GM03348 (cell line): ENCODE results near the gene MAPKAP1.
"Not testable (repeated sequence)": the region's sequence is repeated elsewhere in the genome, so short reads cannot be mapped to it uniquely, and the experiment has no call there.

ENCODE experiments used
- DNase-seq: peaks from one replicate; pipeline ENCODE4 v3.0.0; 2012; ENCODE audit warnings: low spot score

Gene MAPKAP1

DNA sequence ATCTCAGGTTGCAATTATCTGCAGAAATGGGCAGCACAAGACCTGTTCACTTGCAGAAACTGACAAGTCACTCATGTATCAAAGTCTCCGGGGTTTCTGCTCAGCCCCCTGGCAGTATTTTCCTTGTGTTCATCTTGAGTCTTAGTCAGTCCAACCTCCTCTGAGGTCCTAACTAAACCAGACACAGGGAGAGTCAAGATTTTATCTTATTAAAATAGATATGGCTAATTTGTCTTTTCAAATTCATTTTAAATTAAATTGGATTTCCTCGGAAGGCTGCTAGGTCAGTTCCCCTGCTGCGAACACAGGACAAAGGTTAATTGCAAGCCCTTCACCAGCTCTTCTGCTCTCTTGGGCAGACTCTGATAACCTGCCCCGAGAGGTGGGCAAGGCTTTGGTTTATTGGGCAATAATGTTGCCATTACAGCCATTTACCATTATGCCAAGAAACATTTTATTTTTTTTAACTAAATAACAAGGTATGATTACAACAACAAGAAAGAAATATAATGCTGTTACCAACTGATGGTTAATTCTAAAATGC, 103.5 kb downstream of the MAPKAP1 start:
- DNase-seq: no peak

DNA sequence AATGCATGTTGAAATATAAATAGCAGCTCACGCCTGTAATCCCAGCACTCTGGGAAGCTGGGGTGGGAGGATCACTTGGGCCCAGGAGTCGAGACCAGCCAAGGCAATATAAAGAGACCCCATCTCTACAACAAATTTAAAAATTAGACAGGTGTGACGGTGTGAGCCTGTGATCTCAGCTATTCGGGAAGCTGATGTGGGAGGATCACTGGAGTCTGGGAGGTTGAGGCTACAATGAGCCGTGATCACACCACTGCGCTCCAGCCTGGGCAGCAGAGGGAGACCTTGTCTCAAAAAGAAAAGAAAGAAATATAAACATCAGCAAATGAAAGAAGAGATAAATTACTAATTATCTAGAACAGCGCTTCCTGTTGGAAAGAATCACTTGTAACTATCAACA, 105.0 kb downstream of the MAPKAP1 start:
- DNase-seq: no peak

DNA sequence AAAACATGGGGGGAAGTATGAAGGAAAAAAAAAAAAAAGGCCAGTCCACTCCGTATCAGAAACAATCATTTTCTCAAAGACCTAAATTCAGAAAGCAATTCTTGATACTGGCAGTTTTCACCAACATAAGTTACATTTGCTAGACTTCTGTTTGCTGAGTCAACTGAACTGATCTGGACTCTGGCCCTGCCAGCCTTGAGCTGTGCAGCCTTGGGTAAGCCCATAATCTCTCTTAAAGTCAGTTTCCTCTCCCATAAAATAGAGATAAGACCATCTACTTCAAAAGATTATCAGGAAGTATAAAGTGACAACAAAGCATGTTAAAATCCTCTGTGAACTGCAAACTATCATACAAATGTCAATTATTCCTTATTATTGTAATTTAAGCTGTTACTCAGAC, 106.8 kb downstream of the MAPKAP1 start:
- DNase-seq: no peak

DNA sequence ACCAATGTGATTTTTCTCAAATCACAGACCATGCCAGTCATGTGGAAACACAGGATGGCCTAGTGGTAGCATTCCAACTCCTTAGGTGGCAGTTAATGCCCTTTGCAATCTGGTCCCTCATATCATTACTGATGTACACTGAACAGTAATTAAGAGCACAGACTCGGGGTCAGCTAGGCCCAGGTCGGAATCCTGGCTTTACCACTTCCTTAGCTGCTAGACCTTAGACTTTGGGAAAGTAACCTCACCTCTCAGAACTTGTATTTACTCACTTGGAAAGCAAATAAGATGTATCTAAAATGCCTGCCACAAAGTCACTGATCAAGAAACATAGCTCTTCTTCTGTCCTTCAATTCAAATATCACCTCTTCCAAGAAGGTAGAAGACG, 112.8 kb downstream of the MAPKAP1 start:
- no peak for DNase-seq

DNA sequence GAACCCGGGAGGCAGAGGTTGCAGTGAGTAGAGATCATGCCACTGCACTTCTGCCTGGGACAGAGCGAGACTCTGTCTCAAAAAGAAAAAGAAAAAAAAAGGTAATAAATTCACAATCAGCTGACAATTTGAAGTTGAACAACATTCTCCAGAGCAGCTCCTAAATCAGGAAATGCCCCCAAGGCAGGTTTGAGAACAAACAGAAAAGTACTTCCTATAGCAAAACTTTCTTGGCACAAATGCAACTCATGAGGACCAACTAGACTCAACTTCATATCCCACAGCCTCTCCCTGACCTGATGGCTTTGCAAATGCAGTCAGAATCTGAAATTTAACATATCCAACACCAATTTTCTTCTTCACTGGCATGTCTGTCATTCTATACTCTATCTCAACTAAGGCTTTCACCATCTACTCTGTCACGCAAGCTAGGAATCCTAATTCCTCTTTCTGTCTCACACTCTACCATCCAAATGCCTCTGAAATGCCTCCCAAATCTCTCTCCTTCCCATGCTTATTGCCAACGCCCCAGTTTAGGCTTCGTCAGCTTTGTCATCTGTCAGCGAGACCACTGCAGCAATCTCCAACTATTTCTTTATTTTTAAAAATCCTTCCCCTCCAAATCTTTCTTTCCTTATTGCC, 113.3 kb downstream of the MAPKAP1 start:
- no peak for DNase-seq

DNA sequence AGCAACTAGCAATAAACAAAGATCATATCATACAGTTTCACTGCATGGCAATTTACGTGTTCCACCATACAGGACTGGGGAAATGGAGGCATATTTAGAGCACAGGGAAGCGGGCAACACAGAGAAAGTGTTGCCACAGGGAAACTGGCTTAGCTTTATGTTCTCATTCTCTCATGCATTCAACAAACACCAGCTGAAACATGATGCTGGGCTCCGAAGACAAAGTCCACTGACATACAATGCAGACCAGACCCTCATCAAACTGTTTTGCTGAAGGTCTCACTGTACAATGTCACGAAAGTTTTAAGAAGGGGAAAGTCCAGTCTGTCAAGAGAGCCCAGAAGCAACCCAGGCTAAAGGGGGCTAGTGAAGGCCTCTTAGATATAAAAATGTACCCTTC, 115.1 kb downstream of the MAPKAP1 start:
- no peak for DNase-seq

DNA sequence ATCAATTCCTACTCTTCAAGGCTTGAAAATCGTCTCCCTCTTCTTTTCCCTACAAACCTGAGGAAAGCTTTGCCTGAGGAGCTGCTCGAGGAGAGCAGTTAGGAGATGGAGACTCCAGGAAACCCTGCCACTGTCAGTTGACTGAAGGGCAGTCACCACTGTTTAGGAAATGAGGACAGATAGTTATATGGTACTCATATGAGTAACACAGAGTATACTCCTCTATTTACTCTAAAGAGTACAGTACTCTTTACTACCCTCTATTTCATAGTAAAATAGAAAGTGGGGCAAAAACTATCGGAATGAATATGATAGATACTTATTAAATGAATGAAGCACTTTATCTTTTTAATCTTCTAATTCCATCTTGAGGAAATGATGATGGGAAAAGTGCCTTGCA, 115.8 kb downstream of the MAPKAP1 start:
- no peak for DNase-seq

DNA sequence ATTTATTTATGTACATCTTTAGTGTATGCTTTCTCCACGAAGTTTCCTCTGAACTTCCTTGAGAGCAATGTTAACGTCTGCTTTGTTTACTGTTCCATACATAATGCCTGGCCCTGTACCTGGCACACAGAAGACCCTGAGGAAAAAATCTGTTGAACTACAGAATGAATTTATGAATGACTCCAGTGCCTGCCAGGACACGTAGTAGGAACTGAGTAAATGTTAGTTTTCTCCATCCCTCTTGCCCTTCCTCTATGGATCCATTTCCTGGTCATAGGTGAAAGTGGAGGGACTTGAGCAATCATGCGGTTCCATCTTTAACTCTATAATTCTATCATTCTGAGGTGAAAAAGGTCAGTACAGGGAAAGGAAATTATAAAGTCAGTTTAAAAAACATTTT, 117.7 kb downstream of the MAPKAP1 start:
- no peak for DNase-seq

DNA sequence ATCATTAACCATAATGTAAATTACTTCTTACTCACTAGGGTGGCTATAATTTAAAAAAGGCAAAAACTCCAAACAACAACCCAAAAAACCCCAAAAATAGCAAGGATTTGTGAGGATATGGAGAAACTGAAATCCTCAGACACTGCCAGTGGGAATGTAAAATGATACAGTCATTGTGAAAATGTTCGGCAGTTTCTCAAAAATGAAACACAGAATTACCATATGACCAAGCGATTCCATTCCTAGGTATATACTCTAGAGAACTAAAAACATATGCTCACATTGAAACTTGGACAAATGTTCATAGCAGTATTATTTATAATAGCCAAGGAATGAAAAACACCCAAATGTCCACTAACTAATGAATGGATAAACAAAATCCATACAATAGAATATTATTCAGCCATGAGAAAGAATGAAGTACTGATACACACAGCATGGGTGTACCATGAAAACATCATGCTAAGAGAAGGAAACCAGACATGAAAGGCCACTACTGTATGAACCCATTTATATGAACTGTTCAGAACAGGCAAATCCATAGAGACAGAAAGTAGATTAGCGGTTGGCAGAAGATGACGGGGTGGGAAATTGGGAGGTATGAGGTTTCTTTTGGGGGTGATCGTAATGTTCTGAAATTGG, 119.1 kb downstream of the MAPKAP1 start:
- DNase-seq: no peak

DNA sequence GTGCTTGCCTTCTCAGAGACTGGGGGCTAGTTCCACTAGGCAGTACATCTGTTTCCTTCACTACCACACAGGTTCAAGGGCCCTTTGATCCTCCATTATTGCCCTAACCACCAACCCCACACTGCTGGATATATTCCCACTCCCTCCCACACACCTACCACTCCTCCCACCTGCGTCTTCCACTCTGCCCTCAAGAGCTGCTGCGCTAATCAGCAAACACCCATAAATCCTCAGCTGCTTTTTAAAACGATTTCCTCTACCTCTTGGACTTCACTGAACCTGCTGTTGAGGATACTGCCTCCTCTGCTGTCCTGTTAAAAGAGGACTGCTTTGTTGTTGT, 120.9 kb downstream of the MAPKAP1 start:
- no peak for DNase-seq

DNA sequence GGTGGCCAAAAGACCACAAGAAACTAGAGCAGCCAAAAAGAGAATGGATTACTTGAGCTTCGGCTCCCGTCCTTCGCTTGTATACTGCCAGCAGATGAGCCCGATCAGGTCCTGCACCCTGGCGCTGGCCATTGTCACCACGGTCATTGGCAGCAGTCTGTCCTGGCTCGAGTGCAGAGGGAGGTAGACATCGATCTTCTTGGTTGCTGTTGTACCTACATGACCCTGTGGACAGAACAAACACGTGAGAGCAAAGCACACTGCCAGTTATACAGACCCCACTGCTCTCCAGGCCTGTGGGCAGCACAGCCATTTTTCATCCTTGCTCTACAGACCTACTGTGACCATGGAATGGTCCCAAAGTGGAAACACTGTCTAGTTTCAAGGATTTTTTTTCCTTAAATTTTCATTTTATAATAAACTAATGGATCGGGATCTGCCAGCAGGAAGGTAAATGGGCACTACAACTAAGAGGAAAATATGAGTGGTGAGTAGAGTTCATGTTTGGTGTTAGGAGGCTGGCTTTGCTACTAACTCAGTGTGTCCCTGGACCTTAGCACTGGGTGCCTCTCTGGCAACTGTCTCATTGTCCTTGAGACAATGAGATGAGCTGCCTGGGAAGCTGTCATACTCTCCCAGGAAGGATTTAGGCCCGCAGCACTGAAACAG, 121.4 kb downstream of the MAPKAP1 start:
- no peak for DNase-seq

DNA sequence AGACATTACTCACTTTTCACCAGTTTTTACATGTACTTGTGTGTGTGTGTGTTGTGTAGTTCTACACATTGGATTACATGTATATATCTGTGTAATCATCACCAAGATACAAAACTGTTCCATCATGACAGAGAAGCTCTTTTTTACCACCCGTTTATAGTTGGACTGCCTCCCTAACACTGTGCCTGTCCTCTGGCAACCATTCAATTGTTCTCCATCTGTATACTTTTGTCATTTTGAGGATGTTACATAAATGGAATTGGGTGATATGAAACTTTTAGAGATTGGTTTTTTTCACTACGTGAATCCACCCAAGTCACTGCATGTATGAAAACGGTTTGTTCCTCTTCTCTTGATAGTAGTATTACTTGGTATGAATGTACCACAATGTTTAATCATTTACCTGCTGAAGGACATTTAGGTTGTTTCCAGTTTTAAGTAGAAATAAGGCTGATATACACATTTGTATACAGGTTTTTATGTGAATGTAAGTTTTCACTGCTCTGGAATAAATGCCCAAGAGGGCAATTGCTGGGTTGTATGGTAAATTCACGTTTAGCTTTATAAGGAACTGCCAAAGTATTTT, 126.2 kb downstream of the MAPKAP1 start:
- DNase-seq: no peak

DNA sequence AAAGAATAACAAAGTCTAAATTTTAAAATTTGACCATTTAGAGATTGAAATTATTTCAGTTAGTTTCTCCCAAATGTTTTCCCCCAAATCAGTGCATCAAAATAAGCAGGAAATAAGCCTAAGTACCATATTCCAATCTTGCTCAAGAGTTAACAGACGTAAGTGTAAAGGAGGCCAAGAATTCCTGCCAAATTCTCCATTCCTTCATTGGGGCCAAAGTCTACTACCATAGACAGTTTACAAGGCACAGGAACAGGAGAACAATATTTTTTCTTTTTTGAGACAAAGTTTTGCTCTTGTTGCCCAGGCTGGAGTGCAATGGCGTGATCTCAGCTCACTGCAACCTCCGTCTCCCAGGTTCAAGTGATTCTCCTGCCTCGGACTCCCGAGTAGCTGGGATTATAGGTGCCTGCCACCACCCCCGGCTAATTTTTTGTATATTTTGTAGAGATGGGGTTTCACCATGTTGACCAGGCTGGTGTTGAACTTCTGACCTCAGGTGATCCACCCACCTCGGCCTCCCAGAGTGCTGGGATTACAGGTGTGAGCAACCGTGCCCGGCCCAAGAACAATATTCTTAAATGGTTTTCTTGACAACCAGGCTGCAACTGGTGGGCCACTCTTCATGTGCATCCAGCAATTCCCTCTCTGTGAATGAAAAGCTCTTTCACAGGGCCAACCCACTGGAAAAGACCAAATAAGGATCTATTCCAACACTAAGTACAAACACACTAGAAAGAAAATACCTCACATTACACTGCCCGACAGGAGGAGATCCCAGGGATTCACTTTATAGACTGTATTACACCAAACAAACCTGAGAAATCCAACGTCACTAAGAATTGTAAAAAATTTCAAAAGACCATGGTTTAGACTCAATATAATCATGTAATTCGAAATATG, 127.7 kb downstream of the MAPKAP1 start:
- DNase-seq: no peak

DNA sequence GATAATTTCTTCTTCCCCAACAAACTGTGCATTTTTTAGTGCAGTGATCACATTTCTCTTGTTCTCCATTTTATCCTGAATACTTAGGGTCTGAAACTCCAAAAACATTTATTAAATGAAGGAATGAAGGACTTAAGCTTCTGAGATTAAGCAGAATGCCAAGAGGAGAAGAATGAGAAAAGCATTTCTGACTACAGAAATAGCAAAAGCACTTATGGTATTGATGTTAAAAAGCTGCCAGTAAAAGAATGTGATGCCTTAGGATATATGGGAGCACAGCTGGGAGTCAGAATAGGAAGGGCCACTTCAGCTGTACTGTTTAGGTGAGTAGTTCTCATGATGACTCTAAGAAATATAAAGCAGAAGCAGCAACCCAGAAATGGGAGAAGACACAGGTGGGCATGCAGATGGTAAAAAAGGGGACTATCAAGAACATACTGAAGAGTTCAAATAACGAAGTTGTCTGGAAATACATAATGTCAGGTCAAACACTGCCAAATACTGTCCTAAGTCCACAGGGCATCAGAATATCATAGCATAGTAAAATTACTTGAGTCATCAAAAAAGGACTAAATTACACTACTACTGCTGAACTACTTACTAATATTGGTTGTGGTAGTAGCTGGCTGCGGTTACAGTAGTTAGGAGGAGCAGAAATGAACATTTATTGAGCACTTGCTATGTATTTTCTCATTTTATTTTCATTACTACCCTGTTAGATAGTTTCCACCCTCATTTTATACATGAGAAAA, 132.7 kb downstream of the MAPKAP1 start:
- no peak for DNase-seq

DNA sequence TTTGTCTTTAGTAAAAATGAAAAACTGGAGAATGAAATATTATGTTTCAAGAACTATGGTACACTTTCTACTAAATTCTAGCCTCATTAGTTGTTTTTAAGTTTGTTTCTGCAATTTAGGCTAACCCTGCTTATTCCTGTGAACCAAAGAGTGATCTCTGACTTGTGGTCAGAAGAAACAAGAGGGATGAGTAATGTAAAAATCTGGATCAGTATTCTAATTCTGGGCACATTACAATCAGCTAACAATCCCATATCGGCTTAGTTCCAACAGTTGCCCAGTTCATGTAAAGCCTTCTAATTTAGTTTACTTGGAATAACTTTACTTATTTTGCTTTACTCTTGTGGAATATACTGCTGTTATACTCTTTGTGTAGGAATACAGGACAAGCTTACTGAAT, 134.5 kb downstream of the MAPKAP1 start:
- DNase-seq: not testable (repeated sequence)

DNA sequence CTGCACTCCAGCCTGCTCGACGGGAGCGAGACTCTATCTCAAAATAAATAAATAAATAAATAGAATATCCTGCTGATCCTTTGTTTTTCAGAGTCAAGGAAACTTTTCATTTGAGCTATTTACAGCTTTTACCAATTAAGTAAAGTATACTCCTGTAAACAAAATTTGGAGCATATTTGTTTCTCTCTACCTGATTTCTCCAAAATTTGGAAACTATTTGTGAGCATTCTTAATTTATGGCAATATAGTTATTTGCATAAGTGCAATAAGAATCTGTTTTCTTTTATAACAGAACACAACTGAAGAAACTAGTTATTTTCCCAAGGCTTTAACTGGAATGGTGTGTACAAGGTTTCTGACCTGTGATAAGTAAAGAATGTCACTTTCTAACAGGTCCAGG, 135.2 kb downstream of the MAPKAP1 start:
- DNase-seq: not testable (repeated sequence)

DNA sequence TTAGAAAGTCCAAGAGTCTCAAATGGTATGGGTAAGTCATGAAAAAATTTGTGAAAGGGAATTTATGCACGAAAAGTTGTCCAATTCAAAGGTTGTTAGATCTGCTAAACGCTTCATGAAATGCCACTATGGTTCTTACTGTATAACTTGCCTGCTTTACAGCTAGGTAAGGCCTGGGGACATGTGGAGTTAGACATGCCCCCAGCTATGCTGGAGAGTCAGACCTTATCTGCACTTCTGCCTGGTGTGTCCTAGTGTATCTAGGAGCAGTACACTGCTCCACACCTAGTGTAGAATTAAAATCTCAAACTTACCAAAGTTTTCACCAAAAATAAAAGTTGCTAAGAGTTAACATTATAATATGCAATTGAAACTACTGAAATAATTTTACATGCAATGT, 136.8 kb downstream of the MAPKAP1 start:
- no peak for DNase-seq

DNA sequence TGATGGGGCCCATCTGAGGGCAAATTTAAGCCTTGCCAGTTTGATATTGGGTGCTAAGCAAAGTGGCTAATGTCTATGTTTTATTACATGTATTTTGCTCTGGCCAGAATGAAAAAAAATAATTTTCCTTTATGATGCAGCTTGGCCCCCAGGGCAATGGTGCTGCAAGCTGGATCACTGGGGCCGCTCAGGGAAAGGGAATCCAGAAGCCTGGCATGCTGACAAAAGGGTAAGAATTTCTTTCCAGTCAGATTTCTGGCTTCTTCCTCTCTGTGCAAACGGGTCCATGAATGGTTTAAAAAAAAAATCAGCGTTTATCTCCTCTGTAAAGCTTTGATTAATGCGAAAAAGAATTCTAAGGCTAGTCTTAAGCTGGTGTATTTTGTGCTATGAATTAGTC, 138.4 kb downstream of the MAPKAP1 start:
- no peak for DNase-seq

DNA sequence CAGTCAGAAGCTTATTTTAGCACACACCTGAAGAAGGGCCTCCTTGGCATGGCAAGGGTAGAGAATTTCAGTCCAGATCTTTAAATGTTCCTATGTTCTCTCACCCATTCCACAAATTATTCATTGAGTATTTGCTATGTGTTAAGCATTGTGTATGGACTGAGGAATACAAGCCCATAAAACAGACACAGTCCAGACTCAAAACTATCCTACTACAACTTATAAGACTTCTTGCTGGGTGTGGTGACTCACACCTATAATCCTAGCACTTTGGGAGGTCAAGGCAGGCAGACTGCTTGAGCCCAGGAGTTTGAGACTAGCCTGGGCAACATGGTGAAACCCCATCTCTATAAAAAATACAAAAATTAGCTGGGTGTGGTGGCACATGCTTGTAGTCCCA, 141.0 kb downstream of the MAPKAP1 start:
- not testable (repeated sequence) for DNase-seq

DNA sequence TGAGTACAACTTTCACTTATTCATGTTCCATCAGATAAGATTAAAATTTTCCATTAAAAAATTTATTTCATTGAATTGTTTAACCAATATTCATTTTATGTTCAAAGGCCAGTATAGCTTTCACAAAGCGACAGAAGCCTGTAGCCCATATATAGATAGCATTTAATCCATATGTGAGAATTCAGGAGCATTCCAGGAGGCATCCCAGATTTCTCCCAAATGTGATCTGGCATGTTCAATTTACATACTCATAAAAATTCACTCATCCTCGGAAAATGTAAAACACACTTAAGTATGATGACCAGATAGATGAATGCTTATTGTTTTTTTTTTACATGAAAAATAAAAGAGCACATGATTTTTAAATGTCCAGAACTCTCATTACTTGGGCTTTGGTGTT, 141.9 kb downstream of the MAPKAP1 start:
- DNase-seq: no peak

DNA sequence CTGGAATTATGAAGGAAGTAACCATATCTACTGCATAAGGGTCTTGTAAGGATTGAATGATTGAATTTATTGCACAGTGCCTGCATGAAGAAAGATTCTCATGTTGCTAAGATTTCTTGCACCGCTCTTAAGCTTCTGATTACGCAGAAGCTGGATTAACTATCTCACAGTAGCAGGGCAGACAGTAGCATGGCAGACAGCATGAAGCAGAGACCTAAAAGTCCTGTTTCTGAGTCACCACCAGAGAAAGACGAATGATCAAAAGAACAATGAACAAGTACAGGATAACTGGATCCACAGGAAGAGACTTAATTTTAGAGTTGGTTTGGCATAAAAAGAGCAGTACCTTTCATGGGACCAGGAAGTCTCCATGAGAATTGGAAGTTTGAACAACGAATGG, 142.4 kb downstream of the MAPKAP1 start:
- no peak for DNase-seq
